ENCODE results near the gene PEX3.

PEX3 gene

GRCh38 chr6:143408151-143408786 is 42.3 kb upstream of the PEX3 start:
- Histone ChIP-seq H3K4me1 (ENCODE audit: insufficient read depth, low read length) (no peaks in the 10 kb centered on the region), H3K79me2 (ENCODE audit: insufficient read depth, low read length) (no peaks in the 10 kb centered on the region), H3K27ac (ENCODE audit: low read length) (no peak overlapping the region), H3K9me3 (ENCODE audit: insufficient read depth, low read length, severe bottlenecking) (no peaks in the 10 kb centered on the region), H3K4me3 (ENCODE audit: low read depth in 1 of 2, low read length in 2 of 2) (no peak overlapping the region), H3K27me3 (ENCODE audit: insufficient read depth, low read length, poor library complexity) (no peaks in the 10 kb centered on the region), H3K9ac (ENCODE audit: low read depth, low read length) (no peak overlapping the region), H2AFZ (ENCODE audit: low read depth, low read length) (no peak overlapping the region), H3K4me2 (ENCODE audit: insufficient read depth, low read length) (no peak overlapping the region), H3K36me3 (ENCODE audit: insufficient read depth, low read length) (no peaks in the 10 kb centered on the region), H4K20me1 (ENCODE audit: insufficient read depth, low read length) (no peaks in the 10 kb centered on the region)
- TF ChIP-seq EZH2 (IDR thresholded peaks at IDR 0.05; ENCODE audit: borderline replicate concordance, low read depth, low read length, severe bottlenecking), result no peak
- no peak for TF ChIP-seq CTCF (IDR thresholded peaks at IDR 0.05; ENCODE audit: borderline replicate concordance, extremely low read depth, low read length, poor library complexity, severe bottlenecking)
- DNase-seq (no peak), ATAC-seq (ENCODE audit: insufficient read depth, low read depth) (no peak)

DNA sequence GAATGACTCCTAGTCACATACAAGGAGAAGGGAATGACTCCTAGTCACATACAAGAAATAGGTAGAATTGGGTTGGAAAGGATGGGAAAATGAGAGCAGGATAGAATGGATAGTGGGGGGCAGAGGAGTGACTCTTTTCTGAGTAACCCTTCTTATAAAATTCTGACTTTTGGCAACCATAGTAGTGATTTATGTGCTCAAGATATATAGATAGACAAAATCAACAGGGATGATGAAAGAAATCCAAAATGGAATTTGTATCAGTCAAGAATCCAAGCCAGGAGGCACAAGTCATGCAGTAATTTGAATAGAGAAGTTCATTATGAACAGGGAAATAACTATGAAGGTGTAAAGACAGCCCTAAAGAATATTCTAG is 41.8 kb upstream of the PEX3 start:
- Histone ChIP-seq H3K4me2 (ENCODE audit: insufficient read depth, low read length) (no peak overlapping the region), H3K27ac (ENCODE audit: low read length) (no peak overlapping the region), H4K20me1 (ENCODE audit: insufficient read depth, low read length) (no peaks in the 10 kb centered on the region), H3K4me1 (ENCODE audit: insufficient read depth, low read length) (no peaks in the 10 kb centered on the region), H3K9ac (ENCODE audit: low read depth, low read length) (no peak overlapping the region), H2AFZ (ENCODE audit: low read depth, low read length) (no peak overlapping the region), H3K9me3 (ENCODE audit: insufficient read depth, low read length, severe bottlenecking) (no peaks in the 10 kb centered on the region), H3K27me3 (ENCODE audit: insufficient read depth, low read length, poor library complexity) (no peaks in the 10 kb centered on the region), H3K36me3 (ENCODE audit: insufficient read depth, low read length) (no peaks in the 10 kb centered on the region), H3K4me3 (ENCODE audit: low read depth in 1 of 2, low read length in 2 of 2) (no peak overlapping the region), H3K79me2 (ENCODE audit: insufficient read depth, low read length) (no peaks in the 10 kb centered on the region)
- DNase-seq, result no peak
- TF ChIP-seq EZH2 (IDR thresholded peaks at IDR 0.05; ENCODE audit: borderline replicate concordance, low read depth, low read length, severe bottlenecking), result no peak
- TF ChIP-seq CTCF (IDR thresholded peaks at IDR 0.05; ENCODE audit: borderline replicate concordance, extremely low read depth, low read length, poor library complexity, severe bottlenecking), result no peak
- no peak for ATAC-seq (ENCODE audit: insufficient read depth, low read depth)

GRCh38 chr6:143410859-143411270 is 39.7 kb upstream of the PEX3 start:
- H3K4me2 ChIP-seq (ENCODE audit: insufficient read depth, low read length), result no peak overlapping the region
- H3K4me3 ChIP-seq (ENCODE audit: low read depth in 1 of 2, low read length in 2 of 2), result no peak overlapping the region
- H3K4me1 ChIP-seq (ENCODE audit: insufficient read depth, low read length), result no peaks in the 10 kb centered on the region
- DNase-seq (no peak), ATAC-seq (ENCODE audit: insufficient read depth, low read depth) (no peak)
- no peaks in the 10 kb centered on the region for H4K20me1 ChIP-seq (ENCODE audit: insufficient read depth, low read length)
- H3K9ac ChIP-seq (ENCODE audit: low read depth, low read length), result no peak overlapping the region
- TF ChIP-seq CTCF (IDR thresholded peaks at IDR 0.05; ENCODE audit: borderline replicate concordance, extremely low read depth, low read length, poor library complexity, severe bottlenecking), result no peak
- no peak for TF ChIP-seq EZH2 (IDR thresholded peaks at IDR 0.05; ENCODE audit: borderline replicate concordance, low read depth, low read length, severe bottlenecking)
- H3K79me2 ChIP-seq (ENCODE audit: insufficient read depth, low read length), result no peaks in the 10 kb centered on the region
- H3K9me3 ChIP-seq (ENCODE audit: insufficient read depth, low read length, severe bottlenecking), result no peaks in the 10 kb centered on the region
- H3K36me3 ChIP-seq (ENCODE audit: insufficient read depth, low read length), result no peaks in the 10 kb centered on the region
- no peak overlapping the region for H3K27ac ChIP-seq (ENCODE audit: low read length)
- no peaks in the 10 kb centered on the region for H3K27me3 ChIP-seq (ENCODE audit: insufficient read depth, low read length, poor library complexity)
- H2AFZ ChIP-seq (ENCODE audit: low read depth, low read length), result no peak overlapping the region

Data from DND-41 (cell line).